Stimulated activated CD8-positive, alpha-beta memory T cell treated with anti-CD3 and anti-CD28 coated beads, Interleukin-4, amount 100 ng/mL, for 48 hours (primary cell): Measurements from ENCODE around the gene SMIM17.

Experiments
- DNase-seq: peaks from one replicate; pipeline ENCODE4 v3.0.0-alpha.2; 2020

Gene SMIM17

DNA sequence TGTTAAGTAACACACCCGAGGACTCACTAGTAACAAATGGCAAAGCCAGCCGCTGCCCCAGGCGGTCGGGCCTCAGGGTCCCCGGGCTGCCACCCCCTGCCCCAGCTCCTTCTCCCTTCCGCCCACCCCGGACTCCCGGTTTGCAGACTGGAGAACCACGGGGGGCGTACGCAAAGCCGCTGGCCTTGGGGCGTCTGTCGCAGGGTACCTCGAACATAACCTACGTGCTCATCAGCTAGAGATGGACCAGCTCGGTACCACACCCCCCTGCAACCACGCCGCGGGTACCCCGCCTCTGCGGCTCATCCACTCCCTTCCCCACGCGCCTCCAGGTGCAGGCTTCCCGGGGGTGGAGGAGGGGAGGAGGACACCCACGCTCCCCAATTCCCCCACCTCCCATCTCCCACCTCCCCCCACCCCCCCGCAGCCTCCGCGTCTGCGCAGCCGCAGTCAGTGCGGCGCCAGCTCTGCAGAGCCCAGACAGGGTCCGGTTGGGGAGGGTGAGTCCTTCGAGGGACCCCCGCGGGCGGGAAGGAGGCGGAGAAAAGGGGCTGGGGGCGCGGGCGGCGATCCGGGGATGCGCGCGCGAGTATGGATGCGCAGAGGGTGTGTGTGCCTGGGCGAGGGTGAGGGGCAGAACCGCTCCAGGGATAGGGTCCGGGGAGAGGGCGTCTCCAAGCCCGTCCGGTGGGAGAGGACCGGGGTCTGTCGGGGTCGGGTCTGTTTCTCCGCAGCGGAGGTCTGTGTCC is at the start of gene SMIM17:
Gene SMIM17, plus strand, starts transcription at position 449 of the 749 bp plus-strand sequence. CDS start 2,509 bp downstream, outside the sequence.
- no peak for DNase-seq

DNA sequence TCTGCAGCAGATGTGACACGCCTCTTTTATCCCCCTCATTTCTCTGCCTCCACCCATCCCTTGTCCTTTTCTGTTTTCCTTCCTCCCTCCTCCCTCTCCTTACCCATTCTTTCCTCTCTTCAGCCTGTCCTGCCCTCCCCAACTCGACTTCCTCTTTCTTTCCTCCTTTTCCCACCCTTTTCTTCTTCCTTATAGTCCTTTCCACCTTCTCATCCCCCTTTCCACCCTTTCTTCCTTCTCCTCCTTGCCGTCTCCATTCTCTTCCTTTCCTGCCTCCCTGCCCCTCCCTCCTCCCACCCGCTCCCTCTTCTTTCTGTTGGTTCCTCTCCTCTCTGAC is 48.5 kb upstream of the SMIM17 start:
- no peak for DNase-seq

DNA sequence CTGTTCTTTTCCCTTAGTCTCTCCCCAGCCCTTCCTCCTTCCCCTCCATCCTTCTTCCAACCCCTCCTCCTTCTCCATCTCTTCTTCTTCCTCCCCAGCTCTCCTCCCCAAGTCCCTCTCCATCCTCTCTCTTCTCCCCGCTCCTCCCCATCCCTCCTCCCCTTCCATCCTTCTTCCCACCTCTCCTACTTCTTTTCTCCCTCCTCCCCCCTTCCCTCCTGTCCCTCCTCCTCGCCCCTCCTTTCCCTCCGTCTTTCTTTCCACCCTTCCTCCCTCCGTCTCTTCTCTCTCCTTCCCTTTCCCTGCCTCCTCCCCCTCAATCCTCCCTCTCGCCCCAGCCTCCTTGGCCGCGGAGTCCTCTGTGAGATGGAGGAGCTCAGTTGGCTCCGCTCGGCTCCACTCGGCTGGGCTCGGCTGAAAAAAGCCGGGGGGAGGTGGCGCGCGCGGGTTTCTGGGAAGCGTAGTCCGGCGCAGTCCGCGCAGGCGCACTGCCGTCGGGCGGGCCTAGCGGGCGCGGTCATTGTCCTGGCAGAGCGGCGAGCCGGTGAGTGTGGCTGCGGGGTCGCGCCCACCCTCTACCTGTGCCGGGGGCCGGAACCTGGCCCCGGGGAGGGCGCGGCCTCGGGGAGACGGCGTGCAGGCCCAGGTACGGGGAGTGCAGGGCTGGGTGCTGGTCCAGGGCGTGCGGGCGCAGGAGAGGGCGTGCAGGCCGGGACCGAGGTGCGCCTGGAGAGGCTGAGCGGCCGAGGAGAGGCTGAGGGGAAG is 48.0 kb upstream of the SMIM17 start, which contains the start of gene ZNF71:
Gene ZNF71, plus strand, starts transcription at position 520 of the 765 bp plus-strand sequence. CDS start 6,257 bp downstream, outside the sequence.
- DNase-seq: peak; percentile 91

DNA sequence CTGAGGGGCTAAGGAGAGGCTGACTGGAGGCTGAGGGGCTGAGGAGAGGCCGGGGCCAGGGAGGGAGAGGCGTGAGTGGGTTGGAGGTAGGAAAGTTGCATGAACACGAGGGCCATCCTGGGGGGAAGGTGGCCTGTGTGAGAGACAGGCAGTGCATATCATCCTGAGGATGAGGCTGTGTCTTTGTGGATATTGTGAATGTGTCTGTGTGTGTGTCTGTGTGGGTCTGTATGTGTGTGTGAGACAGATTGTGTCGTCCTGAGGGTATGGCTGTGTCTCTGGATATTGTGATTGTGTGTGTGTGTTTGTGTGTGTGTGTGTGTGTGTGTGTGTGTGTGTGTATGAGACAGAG is 47.4 kb upstream of the SMIM17 start:
- no peak for DNase-seq

DNA sequence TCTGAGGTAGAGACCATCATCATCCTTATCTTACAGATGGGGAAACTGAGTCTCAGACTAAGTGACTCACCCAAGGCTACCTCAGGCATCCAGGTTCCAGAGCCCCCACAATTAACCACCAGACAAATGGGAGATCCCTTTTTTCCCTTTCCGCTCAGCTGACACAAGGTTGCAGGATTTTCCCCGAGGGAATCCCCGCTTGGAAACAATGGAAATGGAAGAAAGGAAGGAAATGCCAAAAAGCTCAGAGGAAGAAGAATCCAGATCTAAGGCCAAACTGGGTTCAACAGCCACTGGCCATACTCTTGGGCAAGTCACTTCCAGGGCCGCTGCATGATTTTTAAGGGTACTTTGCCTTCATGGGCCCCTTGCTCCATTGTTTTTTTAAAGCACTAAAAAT is 46.3 kb upstream of the SMIM17 start:
- DNase-seq: no peak

DNA sequence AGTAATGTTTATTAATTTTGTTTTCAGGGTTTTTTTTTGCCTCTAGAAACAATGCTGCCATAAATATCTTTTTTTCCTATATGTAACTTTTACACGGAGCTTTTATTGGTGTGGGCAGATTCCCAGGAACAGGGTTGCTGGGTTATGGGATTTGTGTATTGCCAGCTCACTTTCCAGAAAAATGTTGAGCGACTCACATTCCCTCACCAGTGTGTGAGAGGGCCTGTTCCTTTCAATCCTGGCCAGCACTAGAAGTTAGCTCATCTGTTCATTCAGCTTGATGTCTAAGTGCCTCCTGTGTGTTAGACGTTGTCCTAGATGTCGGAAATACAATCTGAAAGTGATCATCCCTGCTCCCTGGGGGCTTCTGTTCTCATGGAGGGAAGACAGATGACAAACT is 45.3 kb upstream of the SMIM17 start:
- no peak for DNase-seq

DNA sequence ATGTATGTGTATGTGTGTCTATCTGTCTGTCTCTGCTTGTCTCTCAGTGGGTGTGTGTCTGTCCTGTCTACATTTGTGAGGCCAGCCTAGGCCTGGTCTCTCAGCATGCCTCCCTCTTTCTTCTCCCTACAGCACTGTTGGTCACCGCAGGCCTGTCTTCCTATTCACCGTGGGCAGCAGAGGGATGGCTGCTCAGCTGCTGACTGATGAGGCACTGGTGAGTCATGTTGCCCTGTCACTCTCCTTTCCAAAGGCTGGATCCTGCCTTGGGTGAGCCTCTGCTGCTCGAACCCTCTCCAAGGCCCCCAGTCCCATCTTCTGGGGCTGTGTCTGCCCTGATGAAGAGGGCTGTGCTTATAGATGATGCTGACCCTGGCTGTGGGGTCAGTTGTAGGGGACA is 41.6 kb upstream of the SMIM17 start:
- DNase-seq: no peak

DNA sequence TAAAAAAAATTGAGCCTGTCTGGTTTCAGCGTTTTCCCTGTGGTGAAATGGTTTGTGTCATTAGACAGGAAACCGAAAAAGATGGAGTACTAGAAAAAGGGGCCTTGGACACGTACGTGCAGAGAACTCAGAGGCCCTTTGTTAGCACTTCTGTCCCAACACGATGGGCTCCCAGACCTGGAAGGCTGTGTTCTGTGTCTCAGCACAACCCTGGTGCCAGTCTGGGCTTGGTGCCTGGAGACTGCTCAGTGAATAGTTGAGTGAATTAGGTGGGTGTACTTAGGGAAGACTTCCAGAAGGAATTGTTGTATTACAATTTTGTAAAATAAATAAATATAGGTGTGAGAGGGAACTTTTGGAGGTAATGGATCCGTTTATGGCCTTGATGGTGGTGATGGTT is 39.1 kb upstream of the SMIM17 start:
- DNase-seq: no peak

DNA sequence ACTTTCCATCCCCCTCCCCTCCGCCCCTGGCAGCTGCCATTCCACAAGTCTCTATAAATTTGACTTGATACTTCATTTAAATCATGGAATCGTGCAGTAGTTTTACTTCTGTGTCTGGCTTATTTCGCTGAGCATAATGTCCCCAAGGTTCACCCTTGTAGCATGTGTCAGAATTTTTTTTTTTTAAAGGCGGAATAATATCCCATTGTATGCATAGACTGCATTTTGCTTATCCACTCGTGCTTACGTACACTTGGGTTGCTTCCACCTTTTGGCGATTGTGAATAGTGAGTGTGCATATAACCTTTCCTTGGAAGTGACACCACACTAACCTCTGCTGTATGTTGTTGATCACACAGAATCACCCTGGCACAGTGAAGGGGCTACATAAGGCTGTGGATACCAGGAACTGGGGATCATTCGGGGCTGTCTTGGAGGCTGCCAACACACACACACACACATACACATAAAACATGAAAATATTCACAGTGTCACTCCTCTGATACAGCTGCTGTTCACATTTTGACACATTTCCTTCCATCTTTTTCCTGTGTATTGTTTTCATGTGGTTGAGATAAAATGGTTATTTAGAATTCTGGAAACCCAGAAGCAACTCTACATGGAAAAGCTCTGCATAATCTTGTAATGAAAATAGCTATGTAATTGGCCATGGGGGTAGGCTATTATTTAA is 34.5 kb upstream of the SMIM17 start:
- no peak for DNase-seq

DNA sequence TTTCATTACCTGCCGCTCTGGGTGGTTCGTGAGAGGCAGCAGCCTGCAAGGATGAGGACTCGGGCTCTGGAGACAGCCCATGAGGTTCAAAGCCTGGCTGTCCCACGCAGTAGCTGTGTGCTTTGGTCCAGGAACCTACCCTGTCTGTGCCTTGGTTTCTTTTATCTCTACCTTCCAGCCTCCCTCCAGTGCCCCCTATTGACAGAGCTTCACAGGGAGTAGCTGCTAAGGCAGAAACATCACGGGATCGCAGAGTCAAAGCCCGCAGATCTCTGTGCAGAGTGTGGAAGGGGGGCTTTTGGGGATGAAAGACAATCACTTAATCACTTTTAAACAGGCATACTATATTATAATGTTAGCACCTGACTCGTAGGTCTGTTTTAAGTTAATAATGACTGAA is 31.7 kb upstream of the SMIM17 start:
- no peak for DNase-seq

DNA sequence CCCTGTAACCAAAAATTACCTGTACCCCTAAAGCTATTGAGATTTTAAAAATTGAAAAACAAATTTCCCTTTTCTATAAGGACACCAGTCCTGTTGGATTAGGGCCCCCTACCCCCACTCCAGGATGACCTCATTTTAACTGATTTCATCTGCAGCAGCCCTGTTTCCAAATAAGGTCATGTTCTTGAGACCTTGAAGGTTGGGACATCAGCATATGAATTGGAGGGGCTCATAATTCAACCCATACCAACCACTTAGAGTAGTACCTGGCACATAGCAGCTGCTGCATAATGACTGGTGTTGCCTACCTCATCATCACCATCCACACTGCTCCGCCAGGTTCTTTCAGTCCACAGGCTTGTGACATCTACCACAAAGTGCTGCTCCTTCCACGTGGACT is 30.2 kb upstream of the SMIM17 start:
- DNase-seq: no peak

DNA sequence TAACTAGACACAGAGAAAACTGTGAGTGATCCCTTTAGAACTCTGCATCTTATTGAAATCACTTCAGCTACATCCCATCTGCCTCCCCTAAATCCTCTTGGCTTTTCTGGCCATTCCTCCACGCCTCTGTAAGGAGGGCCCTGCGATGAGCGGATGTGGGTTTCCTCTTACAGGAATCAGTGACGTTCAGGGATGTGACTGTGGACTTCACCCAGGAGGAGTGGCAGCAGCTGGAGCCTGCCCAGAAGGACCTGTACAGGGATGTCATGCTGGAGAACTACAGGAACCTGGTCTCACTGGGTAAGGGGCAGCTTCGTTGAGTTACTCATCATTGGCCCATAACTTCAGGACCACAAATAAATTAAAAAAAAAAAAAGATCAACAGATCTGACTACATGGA is 29.3 kb upstream of the SMIM17 start:
- DNase-seq: no peak

DNA sequence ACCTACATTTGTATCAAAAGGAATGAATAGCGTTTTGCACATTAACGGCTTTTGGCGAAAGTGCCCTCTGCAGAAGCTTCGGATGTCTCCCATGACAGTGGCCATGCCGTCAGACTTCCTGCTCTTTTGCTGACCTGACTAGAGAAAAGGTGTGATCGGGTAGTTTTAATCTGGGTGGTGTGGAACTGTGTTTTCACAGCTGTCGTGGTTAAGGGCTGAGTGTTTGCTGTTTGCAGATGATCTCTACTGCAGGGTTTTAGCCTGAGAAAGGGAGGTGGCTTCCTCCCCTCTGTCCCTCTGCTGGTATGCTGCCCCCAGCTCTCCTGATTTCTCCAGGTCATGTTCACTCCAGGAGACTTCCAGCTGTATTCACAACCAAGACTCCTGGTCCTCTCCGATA is 25.4 kb upstream of the SMIM17 start:
- DNase-seq: no peak

DNA sequence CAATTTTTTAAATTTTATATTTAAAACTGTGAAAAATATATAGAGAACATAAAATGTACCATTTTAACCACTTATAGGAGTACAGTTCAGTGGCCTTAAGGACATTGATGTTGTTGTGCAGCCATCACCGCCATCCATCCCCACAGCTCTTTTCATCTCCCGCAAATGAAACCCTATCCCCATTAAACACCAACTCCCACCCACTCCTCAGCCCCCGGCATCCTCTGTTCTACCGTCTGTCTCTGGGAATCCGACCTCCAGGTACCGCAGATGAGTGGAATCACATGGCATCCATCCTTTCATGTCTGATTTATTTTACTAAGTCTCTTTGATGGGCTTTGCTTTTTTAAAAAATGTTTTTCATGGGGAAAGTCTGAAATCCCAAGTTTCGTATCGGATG is 23.8 kb upstream of the SMIM17 start:
- no peak for DNase-seq

DNA sequence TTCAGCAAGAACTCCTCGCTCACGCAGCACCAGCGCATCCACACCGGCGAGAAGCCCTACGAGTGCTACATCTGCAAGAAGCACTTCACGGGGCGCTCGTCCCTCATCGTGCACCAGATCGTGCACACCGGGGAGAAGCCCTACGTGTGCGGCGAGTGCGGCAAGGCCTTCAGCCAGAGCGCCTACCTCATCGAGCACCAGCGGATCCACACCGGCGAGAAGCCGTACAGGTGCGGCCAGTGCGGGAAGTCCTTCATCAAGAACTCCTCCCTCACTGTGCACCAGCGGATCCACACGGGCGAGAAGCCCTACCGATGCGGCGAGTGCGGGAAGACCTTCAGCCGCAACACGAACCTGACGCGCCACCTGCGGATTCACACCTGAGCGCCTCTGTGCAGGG is 20.6 kb upstream of the SMIM17 start:
- DNase-seq: no peak

DNA sequence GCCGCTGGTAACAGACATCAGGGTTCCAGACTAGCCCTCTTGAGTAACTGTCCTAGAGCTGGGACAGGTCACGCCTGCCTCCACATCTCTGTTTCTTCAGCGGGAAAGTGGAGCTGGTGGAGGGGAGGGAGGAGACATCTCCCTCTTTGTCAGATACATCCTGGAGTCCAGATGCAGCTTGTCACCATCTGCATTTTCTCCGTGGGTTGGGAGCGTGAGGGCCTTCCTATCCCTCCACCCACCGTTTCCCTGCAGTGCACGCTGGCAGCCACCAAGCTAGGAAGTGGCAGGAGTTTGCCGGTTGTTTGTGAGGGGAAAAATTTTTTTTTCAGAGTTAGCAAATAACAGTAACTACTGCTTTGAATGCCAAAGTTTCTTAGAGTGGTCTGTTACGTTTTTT is 20.0 kb upstream of the SMIM17 start:
- no peak for DNase-seq

DNA sequence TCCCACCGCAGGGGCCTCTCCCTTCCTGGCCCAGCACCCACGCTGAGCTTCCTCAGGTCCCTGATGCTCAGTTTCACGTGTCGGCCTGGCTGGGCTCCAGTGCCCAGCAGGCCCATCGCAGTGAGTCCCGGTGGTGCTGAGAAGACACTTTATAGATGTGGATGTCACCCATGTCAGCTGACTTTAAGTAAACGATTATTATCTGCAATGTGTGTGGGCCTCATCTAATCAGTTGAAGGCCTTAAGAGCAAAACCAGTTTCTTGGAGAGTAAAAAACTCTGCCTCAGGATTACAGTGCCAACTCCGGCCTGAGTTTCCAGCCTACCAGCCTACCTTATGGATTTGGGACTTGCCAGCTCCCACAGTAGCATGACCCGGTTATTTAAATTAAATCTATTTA is 17.3 kb upstream of the SMIM17 start:
- DNase-seq: no peak

DNA sequence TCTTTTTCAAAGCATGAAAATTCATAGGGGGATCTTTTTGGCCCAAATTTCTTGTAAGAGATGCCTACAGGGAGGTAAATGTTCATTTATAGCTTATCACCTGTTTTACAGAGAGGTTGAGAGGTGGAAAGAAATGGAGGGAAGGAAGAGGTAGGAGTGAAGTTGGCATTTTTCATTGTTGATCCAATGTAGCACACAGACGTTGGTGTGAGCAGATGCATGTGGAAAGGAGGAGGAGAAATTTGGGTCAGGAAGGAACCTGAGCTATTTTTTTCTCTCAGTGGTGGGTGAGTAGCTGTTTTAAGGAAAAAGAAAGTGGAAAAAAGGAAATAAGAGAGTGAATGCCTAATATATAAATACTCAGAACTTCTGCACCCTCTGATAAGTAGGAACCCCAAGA is 9.9 kb upstream of the SMIM17 start:
- no peak for DNase-seq

DNA sequence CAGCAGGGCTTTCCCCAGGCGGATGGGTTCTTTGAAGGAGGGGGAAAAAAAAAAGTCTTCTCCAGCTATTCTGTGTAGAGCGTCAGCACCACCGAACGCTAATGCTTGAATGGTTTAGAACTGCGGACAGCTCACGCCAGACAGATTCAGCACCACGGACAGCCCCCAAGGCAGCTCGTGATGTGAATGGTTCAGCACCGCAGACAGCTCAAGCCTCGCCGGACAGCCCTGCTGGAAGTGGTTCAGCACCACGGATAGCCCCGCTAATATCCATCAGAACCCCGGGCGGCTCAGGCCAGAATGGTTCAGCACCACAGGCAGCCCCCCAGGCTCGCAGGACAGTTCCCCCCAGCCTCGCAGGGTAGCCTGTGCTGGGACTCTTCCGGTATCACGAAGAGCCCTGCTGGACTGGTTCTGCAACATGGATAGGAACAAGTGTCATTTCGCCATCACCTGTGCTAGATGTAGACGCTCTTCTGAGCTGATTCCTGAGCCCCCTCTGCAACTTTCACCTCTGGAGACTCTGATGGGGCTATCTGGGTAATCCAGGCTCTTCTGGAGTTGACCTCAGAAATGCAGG is 4.9 kb upstream of the SMIM17 start:
- peak; percentile 64 for DNase-seq

DNA sequence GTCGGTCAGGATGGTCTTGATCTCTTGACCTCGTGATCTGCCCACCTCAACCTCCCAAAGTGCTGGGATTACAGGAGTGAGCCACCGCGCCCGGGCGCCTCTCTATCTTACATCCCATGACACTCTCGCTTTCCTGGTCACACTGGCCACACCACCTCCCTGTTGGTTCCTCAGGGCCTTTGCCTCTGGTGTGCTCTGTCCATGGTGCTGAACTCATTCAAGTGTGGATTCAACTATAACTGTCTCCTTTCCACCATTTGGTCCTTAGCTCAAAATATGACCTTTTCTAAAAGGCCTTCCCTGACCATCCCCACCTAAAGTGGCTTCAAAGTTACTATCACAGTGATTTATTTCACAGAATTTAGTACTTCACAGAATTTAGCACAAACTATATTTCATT is 3.7 kb upstream of the SMIM17 start:
- no peak for DNase-seq

DNA sequence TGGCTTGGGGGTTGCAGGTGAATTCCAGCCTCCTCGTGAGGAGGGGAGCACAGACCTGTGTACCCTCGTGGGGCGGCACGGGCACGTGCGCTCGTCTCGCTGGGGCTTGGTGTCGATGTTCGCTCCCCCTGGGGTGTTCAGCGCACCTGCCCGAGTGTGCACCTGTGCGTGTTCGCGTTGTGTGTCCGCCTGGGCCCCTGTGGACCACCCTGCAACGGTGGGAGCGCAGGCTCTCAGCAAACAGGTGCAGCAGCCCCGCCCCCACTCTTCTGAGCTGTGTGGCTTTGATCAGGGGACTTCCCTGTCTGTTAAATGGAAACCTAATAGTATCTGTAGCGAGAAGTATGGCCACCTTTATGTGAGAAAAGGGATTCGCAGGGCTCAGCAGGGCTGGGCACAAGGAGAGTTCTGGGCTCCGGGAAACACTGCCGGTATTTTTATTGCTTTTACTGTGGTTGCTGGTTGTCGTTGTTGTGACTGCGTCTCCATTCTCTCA is 549 bp downstream of the SMIM17 start:
- DNase-seq: no peak

DNA sequence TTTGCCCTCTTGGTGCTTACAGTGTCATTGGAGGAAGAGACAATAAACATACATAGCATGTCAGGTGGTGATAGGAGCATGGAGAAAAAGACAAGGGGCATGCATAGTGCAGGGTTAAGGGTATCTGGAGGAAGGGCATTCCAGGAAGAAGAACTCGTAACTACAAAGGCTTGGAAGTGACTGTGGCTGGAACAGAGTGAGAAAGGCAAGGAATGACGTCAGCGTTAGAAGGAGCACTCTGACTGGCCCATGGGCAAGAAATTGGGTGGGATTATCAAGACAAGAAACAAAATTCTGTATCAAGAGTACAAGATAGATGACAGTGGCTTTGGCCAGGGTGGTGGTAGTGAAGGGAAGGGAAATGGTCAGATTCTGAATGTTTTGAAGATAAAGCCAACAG is 11.2 kb downstream of the SMIM17 start:
- no peak for DNase-seq

DNA sequence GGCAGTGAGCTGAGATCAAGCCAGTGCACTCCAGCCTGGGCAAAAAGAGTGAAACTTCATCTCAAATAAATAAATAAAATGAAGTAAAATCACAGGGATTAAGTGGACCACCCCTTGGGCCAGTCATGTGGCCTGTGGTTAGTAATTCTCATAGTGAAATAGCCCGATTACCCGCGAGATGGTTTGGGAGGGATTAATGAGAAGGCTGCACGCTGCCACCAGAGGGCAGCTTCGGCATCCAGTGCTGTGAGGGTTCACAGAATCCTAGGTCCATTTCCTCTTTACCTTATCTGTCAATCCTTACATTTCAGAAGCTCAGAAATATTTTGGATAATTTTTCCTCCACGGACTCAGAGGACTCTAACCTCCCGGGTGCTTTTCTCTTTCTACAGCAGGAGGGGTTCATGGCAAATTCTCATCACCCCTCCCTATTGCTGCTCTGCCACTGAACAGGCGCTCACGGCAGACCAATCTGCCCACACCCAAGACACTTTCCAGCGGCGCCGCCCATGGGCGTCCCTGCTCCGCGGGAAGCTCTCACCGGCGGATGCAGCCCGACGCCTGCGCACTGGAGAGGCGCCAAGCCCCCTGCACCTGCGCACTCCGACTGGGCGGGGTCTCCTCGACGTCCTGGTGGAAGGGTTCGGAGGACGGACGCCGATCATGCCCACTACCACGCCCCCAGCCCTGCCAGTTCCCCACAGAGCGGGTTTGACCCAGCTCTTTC is 17.6 kb downstream of the SMIM17 start:
- no peak for DNase-seq
